Activated CD4-positive, CD25-positive, alpha-beta regulatory T cell treated with anti-CD3 and anti-CD28 coated beads, Interleukin-2, amount 50 U/mL, for 16 hours (primary cell): ENCODE measurements around the gene CCDC93.

ENCODE experiments used
- DNase-seq: peaks from one replicate; pipeline ENCODE4 v3.0.0-alpha.2; 2020; ENCODE audit warnings: low read depth, low spot score

CCDC93 gene

GRCh38 chr2:118013724-118014491, at the start of gene CCDC93:
Gene CCDC93 (minus strand): TSS chr2:118014070. CDS start chr2:118013995, 75 bp downstream.
- peak; percentile 67 for DNase-seq

GRCh38 chr2:118062669-118063068, 48.8 kb upstream of the CCDC93 start:
- DNase-seq: no peak

- no peak for DNase-seq
Measured at GRCh38 chr2:118062048-118062447, 48.2 kb upstream of the CCDC93 start.

GRCh38 chr2:118061135-118061955, 47.5 kb upstream of the CCDC93 start:
- no peak for DNase-seq

- no peak for DNase-seq
Measured at GRCh38 chr2:118059919-118060478, 46.1 kb upstream of the CCDC93 start.

- no peak for DNase-seq
Measured at GRCh38 chr2:118058951-118059350, 45.1 kb upstream of the CCDC93 start.

GRCh38 chr2:118056801-118057200, 42.9 kb upstream of the CCDC93 start:
- DNase-seq: no peak

- no peak for DNase-seq
Measured at GRCh38 chr2:118056165-118056534, 42.3 kb upstream of the CCDC93 start.

- no peak for DNase-seq
Measured at GRCh38 chr2:118055512-118056164, 41.8 kb upstream of the CCDC93 start.

- DNase-seq: no peak
Measured at GRCh38 chr2:118054213-118055008, 40.5 kb upstream of the CCDC93 start.

- no peak for DNase-seq
Measured at GRCh38 chr2:118053681-118054080, 39.8 kb upstream of the CCDC93 start.

- DNase-seq: no peak
Measured at GRCh38 chr2:118052474-118052873, 38.6 kb upstream of the CCDC93 start.

- no peak for DNase-seq
Measured at GRCh38 chr2:118051826-118052358, 38.0 kb upstream of the CCDC93 start.

GRCh38 chr2:118050974-118051373, 37.1 kb upstream of the CCDC93 start:
- no peak for DNase-seq

- no peak for DNase-seq
Measured at GRCh38 chr2:118050386-118050785, 36.5 kb upstream of the CCDC93 start.

GRCh38 chr2:118049816-118050140, 35.9 kb upstream of the CCDC93 start:
- DNase-seq: no peak

GRCh38 chr2:118049140-118049815, 35.4 kb upstream of the CCDC93 start:
- DNase-seq: no peak

- DNase-seq: no peak
Measured at GRCh38 chr2:118048401-118048800, 34.5 kb upstream of the CCDC93 start.

GRCh38 chr2:118047380-118047826, 33.5 kb upstream of the CCDC93 start:
- no peak for DNase-seq

GRCh38 chr2:118046634-118047210, 32.9 kb upstream of the CCDC93 start:
- DNase-seq: no peak
